Thyroid gland (tissue), 4 donors: ENCODE measurements around the gene CAMTA1.

Source experiments
- CTCF ChIP-seq, 6 experiments: fragments of 200-600 bp in 3 of 6; fragments of 450-650 bp in 3 of 6; sonication (generic) in 3 of 6; IDR thresholded peaks; one replicate each; pipeline ENCODE4 v1.5.1; 2016 to 2019; ENCODE audit warnings: antibody characterized with exemption in 6 of 6, mild to moderate bottlenecking in 2 of 6, inconsistent platforms in 1 of 6, moderate library complexity in 1 of 6
- POLR2A ChIP-seq, 2 donors: fragments of 450-650 bp; IDR thresholded peaks; one replicate each; pipeline ENCODE4 v1.6.1; 2017; ENCODE audit warnings: antibody characterized with exemption in 2 of 2, mild to moderate bottlenecking in 2 of 2, moderate library complexity in 1 of 2

GRCh38 chr1:7384679-7385078 is 599.4 kb downstream of the CAMTA1 start:
- TF ChIP-seq CTCF (IDR thresholded peaks at IDR 0.05) (no peak), POLR2A (IDR thresholded peaks at IDR 0.05) (no peak)
